ENCODE data around the gene SIL1.

SIL1 gene

DNA sequence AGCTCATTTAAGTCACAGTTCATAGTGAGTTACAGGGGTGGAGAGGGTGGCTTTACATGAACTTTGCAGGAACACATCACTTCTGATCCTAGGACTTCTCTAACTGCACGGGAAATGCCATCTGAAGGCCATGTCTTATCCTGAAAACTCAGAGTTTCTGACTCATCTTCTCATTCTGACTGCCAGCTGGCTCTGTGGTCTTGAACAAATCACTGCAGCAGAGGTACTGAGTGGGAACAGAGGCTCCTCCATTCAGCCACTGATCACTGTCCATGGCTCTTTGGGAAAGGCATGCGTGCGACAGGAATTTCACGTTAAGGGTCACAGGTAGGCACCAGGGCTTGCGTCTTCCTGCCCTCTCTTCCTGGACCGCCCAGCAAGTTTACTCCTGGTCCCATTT lies 208.4 kb downstream of the SIL1 start:
- peaks cover 5% of the 10 kb centered on the region for H3K4me1 Mint-ChIP-seq (ENCODE audit: low read depth)
- no peaks in the 10 kb centered on the region for H3K27me3 Mint-ChIP-seq (ENCODE audit: low read depth)
- no peaks in the 10 kb centered on the region for H3K9me3 Mint-ChIP-seq
- H3K4me3 Mint-ChIP-seq, result no peak overlapping the region
- H3K27ac Mint-ChIP-seq, result no peak overlapping the region
- no peaks in the 10 kb centered on the region for H3K36me3 Mint-ChIP-seq (ENCODE audit: low read depth)

DNA sequence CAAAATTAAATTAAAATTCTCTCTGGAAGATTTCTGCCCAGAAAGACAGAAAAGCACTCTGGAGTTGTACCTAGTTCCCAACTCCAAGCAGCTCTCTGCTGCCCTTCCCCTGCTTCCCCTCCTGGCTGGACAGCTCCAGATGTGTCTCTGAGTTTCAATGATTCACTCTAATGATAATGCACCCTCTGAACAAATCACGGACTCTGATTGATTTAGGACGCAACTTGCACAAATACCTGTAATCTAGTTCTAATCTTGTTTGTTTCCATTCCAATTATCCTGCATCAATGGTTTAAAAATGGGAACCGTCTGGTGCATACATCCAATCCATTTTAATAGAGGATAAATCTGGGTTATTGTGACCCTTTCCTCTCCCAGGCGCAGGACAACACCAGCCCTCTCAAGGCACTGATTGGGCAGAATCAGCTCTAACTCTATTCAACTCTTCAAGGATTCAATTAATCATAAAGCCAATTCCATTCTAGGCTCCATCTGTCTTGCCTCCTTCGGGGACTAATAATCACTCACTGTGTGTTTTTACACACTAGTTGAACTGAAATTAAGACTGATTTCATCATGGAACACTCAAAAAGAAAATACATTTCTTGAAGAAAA lies 211.9 kb downstream of the SIL1 start:
- Mint-ChIP-seq H3K4me3 (no peak overlapping the region), H3K9me3 (no peaks in the 10 kb centered on the region)

DNA sequence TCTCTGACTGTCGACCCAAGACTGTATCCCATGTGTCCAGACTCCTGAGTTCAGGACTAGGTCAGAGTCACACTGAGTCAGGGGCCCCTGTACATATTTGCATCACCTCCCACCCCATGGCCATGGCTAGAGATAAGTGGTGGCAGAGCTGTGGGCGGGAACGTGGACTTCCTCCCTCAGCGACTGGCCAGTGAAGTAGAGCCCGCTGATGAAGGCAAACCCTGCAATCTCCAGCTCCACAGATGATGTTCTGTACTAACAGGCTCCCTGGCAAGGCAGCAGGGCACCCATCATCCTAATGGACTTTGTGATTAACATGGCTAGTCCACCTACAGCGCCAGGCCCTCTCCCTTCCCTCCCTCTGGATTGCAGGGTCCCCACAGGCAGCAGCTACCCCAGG lies 212.5 kb downstream of the SIL1 start:
- no peak overlapping the region for H3K4me3 Mint-ChIP-seq
- no peak overlapping the region for H3K27ac Mint-ChIP-seq
- H3K27me3 Mint-ChIP-seq (ENCODE audit: low read depth), result no peaks in the 10 kb centered on the region
- H3K4me1 Mint-ChIP-seq (ENCODE audit: low read depth), result peaks cover 11% of the 10 kb centered on the region
- H3K9me3 Mint-ChIP-seq, result no peaks in the 10 kb centered on the region
- H3K36me3 Mint-ChIP-seq (ENCODE audit: low read depth), result no peaks in the 10 kb centered on the region

More for the DNA sequence above, 211.9 kb downstream of the SIL1 start:
- Mint-ChIP-seq H3K27me3 (ENCODE audit: low read depth) (no peaks in the 10 kb centered on the region), H3K27ac (no peak overlapping the region), H3K36me3 (ENCODE audit: low read depth) (no peaks in the 10 kb centered on the region), H3K4me1 (ENCODE audit: low read depth) (peaks cover 9% of the 10 kb centered on the region)

DNA sequence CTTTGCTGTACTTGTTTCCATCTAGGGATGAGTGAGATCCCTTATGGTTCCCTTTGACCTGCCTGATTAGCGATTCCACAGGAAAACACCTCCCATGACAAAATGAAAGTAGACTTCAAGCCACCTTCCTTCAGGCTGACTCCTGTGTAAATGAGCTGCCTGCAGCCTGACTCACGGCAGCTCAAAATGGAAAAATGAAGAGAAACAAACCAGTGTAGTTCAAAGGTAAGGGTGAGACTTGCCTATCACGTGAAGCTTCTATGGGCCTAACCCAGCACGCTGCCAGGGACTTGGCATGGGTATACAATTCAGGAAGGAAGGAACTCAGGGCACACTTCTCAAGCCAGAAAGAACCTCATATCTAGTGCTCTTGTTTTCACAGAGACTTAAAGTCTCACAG lies 212.9 kb downstream of the SIL1 start:
- H3K4me1 Mint-ChIP-seq (ENCODE audit: low read depth), result peaks cover 14% of the 10 kb centered on the region
- peaks cover under 1% of the 10 kb centered on the region for H3K36me3 Mint-ChIP-seq (ENCODE audit: low read depth)
- no peak overlapping the region for H3K27ac Mint-ChIP-seq
- H3K27me3 Mint-ChIP-seq (ENCODE audit: low read depth), result no peaks in the 10 kb centered on the region
- H3K9me3 Mint-ChIP-seq, result no peaks in the 10 kb centered on the region
- no peak overlapping the region for H3K4me3 Mint-ChIP-seq

DNA sequence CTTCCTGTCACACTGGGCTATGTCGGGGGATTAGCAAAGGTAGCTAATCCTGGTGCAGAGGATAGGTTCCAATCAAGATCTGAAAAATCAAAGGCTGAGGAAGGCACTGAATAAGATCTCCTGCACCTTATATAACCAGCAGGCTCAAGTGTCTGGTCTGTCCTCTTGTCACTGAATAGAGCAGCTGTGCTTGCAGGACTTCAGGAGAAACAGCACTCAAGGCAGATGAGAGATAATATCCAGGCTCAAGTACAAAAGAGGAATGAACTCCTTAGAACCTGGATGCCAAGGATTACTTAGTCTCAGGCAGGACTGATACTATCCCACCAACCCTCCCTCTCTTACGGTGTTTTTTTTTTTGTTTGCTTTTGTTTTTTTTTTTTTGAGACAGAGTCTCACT lies 214.2 kb downstream of the SIL1 start:
- no peaks in the 10 kb centered on the region for H3K9me3 Mint-ChIP-seq
- no peaks in the 10 kb centered on the region for H3K27me3 Mint-ChIP-seq (ENCODE audit: low read depth)
- no peak overlapping the region for H3K27ac Mint-ChIP-seq
- H3K4me1 Mint-ChIP-seq (ENCODE audit: low read depth), result peaks cover 23% of the 10 kb centered on the region
- peaks cover 5% of the 10 kb centered on the region for H3K36me3 Mint-ChIP-seq (ENCODE audit: low read depth)
- no peak overlapping the region for H3K4me3 Mint-ChIP-seq

GRCh38 chr5:138981586-138981985 lies 216.6 kb downstream of the SIL1 start:
- no peaks in the 10 kb centered on the region for H3K27me3 Mint-ChIP-seq (ENCODE audit: low read depth)
- no peaks in the 10 kb centered on the region for H3K9me3 Mint-ChIP-seq
- peak overlapping the region; percentile 29 for H3K27ac Mint-ChIP-seq
- peaks cover 5% of the 10 kb centered on the region for H3K36me3 Mint-ChIP-seq (ENCODE audit: low read depth)
- peaks cover 27% of the 10 kb centered on the region for H3K4me1 Mint-ChIP-seq (ENCODE audit: low read depth)
- H3K4me3 Mint-ChIP-seq, result no peak overlapping the region

DNA sequence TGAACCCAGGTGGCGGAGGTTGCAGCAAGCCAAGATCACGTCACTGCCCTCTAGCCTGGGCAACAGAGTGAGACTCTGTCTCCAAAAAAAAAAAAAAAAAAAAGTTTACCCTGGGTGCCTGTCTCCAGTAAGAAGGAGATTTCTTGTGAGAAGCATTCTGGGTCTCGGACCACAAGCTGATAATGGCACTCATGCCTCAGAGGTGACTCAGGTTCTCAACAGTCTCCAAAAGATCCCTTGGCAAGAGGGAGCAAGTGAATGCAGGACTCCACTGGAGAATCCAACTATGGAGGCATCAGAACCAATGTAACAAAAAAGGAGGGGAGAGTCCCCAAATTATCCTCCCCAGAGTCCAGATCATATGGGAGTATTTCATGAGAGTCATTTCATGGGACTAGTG lies 217.0 kb downstream of the SIL1 start:
- Mint-ChIP-seq H3K4me1 (ENCODE audit: low read depth) (peaks cover 27% of the 10 kb centered on the region), H3K4me3 (no peak overlapping the region), H3K27ac (no peak overlapping the region), H3K27me3 (ENCODE audit: low read depth) (no peaks in the 10 kb centered on the region), H3K9me3 (no peaks in the 10 kb centered on the region), H3K36me3 (ENCODE audit: low read depth) (peaks cover 5% of the 10 kb centered on the region)

DNA sequence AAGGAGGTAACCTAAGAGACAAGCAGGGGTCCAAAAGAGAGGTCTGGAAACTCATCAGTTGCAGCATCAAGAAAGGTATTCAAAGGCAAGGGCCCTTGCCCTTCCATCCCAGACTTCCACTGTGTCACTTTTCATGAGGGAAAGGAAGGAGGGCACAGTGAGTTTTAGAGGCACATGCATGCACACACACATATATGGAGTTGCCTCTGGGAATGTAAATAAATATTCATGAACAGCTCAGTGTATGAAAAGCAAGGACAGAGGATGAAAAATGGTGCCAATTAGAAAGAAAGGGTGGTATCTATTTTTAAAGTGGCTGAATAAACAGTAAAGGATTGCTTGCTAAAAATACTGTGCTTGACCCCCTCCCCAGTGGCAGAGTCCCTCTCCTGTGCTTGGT lies 217.7 kb downstream of the SIL1 start:
- Mint-ChIP-seq H3K4me3 (peak overlapping the region; percentile 53), H3K27me3 (ENCODE audit: low read depth) (no peaks in the 10 kb centered on the region), H3K9me3 (no peaks in the 10 kb centered on the region), H3K27ac (peak overlapping the region; percentile 45), H3K36me3 (ENCODE audit: low read depth) (peaks cover 5% of the 10 kb centered on the region), H3K4me1 (ENCODE audit: low read depth) (peaks cover 31% of the 10 kb centered on the region)

- H3K9me3 Mint-ChIP-seq, result no peaks in the 10 kb centered on the region
- peaks cover 29% of the 10 kb centered on the region for H3K4me1 Mint-ChIP-seq (ENCODE audit: low read depth)
- H3K27me3 Mint-ChIP-seq (ENCODE audit: low read depth), result no peaks in the 10 kb centered on the region
- peak overlapping the region; percentile 45 for H3K27ac Mint-ChIP-seq
- H3K36me3 Mint-ChIP-seq (ENCODE audit: low read depth), result peaks cover 5% of the 10 kb centered on the region
- H3K4me3 Mint-ChIP-seq, result peak overlapping the region; percentile 53
Measured at GRCh38 chr5:138979684-138980280, 218.4 kb downstream of the SIL1 start.

DNA sequence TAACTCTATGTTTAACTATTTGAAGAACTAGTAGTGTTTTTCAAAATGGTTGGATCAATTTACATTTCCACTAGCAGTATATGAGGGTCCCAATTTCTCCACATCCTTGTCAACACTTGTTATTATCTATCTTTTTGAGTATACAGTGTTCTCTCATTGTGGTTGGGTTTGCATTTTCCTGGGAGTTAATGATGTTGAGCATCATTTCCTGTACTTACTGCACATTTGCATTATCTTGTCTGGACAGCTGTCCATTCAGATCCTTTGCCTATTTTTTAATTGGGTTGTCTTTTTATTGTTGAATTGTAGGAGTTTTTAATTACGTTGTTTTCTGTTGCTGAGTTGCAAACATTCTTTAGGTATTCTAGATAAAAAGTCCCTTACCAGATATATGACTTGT lies 219.6 kb downstream of the SIL1 start:
- H3K36me3 Mint-ChIP-seq (ENCODE audit: low read depth), result peaks cover 5% of the 10 kb centered on the region
- H3K9me3 Mint-ChIP-seq, result no peaks in the 10 kb centered on the region
- H3K4me3 Mint-ChIP-seq, result no peak overlapping the region
- H3K27me3 Mint-ChIP-seq (ENCODE audit: low read depth), result no peaks in the 10 kb centered on the region
- peaks cover 29% of the 10 kb centered on the region for H3K4me1 Mint-ChIP-seq (ENCODE audit: low read depth)
- H3K27ac Mint-ChIP-seq, result no peak overlapping the region

GRCh38 chr5:138978080-138978479 lies 220.1 kb downstream of the SIL1 start:
- Mint-ChIP-seq H3K9me3 (no peaks in the 10 kb centered on the region), H3K27ac (no peak overlapping the region), H3K36me3 (ENCODE audit: low read depth) (peaks cover 5% of the 10 kb centered on the region), H3K4me1 (ENCODE audit: low read depth) (peaks cover 29% of the 10 kb centered on the region), H3K4me3 (no peak overlapping the region), H3K27me3 (ENCODE audit: low read depth) (no peaks in the 10 kb centered on the region)

DNA sequence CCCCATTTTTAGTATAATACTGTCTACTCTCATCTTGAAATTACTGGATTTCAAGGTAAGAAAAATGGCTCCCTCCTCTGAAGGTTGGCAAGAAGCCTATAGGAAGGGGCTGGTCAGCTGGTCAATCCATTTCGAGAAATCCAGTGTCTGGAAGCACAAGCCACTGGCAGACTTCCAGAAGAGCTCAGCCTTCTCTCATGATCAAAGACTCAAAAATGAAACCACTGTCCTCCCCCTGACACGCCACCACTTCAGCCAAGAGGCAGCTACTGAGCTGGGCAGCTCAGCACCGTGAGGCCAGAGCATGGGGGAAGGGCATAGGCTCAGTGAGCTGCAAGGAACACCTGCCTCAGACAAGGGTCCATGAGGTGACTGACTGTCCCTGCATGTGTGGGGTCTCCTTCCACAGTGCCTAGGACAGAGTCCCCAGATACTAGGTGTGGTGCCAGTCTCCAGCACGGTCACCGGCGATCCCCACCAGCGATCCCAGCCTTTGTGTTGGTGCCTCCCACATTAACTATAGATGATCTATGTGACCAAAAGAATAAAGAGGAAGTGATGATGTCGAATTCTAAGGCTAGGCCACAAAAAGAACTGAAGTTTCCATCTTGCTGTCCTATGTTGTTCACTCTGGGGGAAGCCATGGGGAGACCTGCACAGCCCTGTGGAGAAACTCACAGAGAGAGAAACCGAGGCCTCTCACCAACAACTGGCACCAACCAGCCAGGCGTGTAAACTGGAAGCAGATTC lies 222.9 kb downstream of the SIL1 start:
- Mint-ChIP-seq H3K4me1 (ENCODE audit: low read depth) (peaks cover 20% of the 10 kb centered on the region), H3K27ac (no peak overlapping the region), H3K9me3 (no peaks in the 10 kb centered on the region), H3K27me3 (ENCODE audit: low read depth) (no peaks in the 10 kb centered on the region), H3K4me3 (no peak overlapping the region), H3K36me3 (ENCODE audit: low read depth) (peaks cover 5% of the 10 kb centered on the region)

GRCh38 chr5:138974227-138975063 lies 223.7 kb downstream of the SIL1 start:
- no peak overlapping the region for H3K27ac Mint-ChIP-seq
- H3K27me3 Mint-ChIP-seq (ENCODE audit: low read depth), result no peaks in the 10 kb centered on the region
- no peak overlapping the region for H3K4me3 Mint-ChIP-seq
- peaks cover 11% of the 10 kb centered on the region for H3K4me1 Mint-ChIP-seq (ENCODE audit: low read depth)
- no peaks in the 10 kb centered on the region for H3K9me3 Mint-ChIP-seq
- H3K36me3 Mint-ChIP-seq (ENCODE audit: low read depth), result no peaks in the 10 kb centered on the region

- Mint-ChIP-seq H3K27ac (no peak overlapping the region), H3K27me3 (ENCODE audit: low read depth) (no peaks in the 10 kb centered on the region), H3K4me3 (no peak overlapping the region), H3K36me3 (ENCODE audit: low read depth) (no peaks in the 10 kb centered on the region), H3K9me3 (no peaks in the 10 kb centered on the region), H3K4me1 (ENCODE audit: low read depth) (peaks cover 7% of the 10 kb centered on the region)
Measured at GRCh38 chr5:138972836-138973235, 225.3 kb downstream of the SIL1 start.
